Measurements from ENCODE around the gene HSD17B13.

GRCh38 chr4:87317527-87317926 is 5.2 kb downstream of the HSD17B13 start:
- TF ChIP-seq CTCF (IDR thresholded peaks at IDR 0.05; ENCODE audit: poor library complexity), result no peak
- no peak for TF ChIP-seq EZH2 (IDR thresholded peaks at IDR 0.05; ENCODE audit: borderline replicate concordance)
- TF ChIP-seq EZH2phosphoT487 (IDR thresholded peaks at IDR 0.05; ENCODE audit: low read depth, severe bottlenecking, unreplicated experiment), result no peak

Data from hepatocyte (in vitro differentiated cells).